NCI-H187 (cell line): ENCODE measurements around the gene SERTAD1.
"Not testable (repeated sequence)": the region's sequence is repeated elsewhere in the genome, so short reads cannot be mapped to it uniquely, and the experiment has no call there.

Experiments
- DNase-seq, 2 experiments: peaks; one replicate each; lab custom pipeline; 2025; lab: John Stamatoyannopoulos, UW

SERTAD1 gene

GRCh38 chr19:40422748-40423566 lies 2.8 kb downstream of the SERTAD1 start:
- DNase-seq = no peak

DNA sequence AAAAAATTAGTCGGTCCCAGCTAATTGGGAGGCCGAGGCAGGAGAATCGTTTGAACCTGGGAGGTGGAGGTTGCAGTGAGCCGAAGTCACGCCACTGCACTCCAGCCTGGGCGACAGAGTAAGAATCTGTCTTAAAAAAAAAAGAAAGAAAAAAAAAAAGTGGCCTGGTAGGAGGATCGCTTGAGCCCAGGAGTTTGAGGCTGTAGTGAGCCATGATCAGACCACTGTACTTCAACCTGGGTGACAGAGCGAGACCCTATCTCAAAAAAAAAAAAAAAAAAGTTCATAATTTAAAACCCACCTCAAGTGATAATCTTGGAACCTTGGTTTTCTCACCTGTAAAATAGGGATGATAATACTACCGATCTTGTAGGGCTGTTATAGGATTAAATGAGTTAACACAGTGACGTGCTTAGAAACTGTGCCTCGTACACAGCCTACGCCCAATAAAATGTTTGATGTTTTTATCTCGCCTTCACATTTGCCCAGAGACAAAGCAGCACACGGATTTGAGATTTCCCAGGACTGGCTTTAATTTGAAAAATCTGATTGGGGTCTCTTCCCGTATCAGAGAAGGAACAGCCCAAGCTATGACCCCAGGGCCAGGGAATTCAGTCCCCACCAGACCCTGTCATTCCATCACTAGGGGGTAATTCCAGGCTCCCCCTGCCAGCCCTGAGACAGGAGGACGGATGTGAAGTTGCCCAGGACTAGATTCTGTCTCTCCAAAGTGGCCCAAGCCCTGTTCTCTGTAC lies 3.6 kb downstream of the SERTAD1 start:
- no peak for DNase-seq

DNA sequence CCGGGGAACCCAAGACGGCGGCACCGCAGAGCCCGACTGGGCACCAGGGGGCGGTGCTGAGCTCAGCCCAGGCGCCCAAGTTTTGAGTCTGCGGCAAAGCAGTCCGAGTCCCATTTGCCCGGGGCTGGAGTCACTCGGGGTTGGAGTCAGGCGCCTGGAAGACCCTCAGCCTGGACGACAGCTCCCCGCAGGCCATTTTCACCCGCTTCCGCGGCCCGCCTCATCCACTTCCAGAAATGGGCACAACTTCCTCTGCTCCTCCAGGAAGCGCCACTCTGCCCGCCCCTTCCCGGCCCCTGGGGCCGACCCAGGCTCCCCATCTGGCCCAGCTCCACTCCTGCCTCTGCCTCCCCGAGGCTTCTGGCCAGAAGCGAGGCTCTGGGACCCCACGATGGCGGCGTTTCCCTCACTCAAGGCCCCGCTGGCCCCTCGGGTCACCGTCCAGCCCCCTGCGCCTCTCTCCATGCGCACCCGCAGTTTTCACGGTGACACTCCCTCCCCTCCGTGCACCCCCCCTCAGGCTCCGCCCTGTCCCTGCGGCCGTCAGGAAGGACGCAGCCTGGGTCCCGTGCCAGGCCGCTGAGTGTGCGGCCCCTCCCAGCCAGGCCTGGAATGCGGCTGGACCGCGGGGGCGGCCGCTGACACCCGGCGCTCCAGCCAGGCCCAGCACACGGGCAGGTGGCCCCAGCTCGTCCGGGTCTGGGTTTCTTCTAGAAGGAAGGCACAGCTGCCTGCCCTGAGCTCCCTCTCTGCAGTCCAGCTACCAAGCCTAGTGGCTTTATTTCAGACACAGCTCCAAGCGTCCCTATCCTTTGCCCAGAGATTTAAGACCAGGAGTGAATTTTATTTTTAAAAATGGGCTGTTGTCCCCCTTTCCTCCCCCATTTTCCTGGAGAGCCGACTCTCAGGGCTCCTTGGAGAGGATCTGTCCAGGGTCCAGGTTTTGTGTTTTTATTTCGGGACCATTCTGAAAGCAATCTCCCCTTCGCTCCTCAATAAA lies 4.7 kb downstream of the SERTAD1 start:
- peak; percentile 63 to 78 for DNase-seq

DNA sequence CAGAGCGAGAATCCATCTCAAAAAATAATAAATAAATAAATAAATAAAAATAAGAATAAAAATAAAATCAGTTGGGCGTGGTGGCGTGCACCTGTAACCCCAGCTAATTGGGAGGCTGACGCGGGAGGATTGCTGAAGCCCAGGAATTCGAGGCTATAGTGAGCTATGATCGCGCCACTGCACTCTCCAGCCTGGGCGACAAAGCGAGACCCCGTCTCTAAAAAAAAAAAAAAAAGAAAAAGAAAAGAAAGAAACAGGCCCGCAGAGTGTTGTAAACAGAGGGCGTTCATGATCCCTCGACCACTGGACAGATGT lies 5.4 kb downstream of the SERTAD1 start:
- DNase-seq = no peak

- DNase-seq = no peak
Observed at GRCh38 chr19:40419780-40420179, 6.0 kb downstream of the SERTAD1 start.

DNA sequence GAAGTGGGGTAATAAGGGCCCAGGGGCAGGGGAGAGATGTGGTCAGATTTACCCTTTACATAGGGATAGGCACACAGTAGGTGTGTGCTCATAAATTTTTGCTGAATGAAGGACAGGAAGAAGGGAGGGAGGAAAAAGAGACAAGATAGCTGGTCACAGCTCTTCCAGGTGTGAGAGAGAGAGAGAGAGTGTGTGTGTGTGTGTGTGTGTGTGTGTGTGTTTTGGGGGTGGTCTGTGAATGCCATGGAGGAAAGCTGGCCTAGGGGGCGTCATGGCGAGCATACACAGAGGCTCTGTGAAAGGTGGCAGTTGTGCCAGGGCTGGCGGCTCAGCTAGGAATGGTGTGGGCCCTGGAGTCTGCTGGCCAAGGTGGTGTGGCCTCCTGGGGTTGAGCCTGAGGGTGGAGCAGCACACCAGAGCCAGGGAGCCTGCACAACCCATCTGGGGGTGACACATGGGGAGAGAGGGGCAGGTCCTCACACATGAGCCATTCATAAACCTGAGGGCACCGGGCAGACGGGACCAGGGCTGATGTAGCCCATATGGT lies 6.7 kb downstream of the SERTAD1 start:
- DNase-seq = no peak

GRCh38 chr19:40418040-40418439 lies 7.8 kb downstream of the SERTAD1 start:
- DNase-seq = no peak

- DNase-seq = no peak
Observed at GRCh38 chr19:40417643-40417981, 8.2 kb downstream of the SERTAD1 start.

DNA sequence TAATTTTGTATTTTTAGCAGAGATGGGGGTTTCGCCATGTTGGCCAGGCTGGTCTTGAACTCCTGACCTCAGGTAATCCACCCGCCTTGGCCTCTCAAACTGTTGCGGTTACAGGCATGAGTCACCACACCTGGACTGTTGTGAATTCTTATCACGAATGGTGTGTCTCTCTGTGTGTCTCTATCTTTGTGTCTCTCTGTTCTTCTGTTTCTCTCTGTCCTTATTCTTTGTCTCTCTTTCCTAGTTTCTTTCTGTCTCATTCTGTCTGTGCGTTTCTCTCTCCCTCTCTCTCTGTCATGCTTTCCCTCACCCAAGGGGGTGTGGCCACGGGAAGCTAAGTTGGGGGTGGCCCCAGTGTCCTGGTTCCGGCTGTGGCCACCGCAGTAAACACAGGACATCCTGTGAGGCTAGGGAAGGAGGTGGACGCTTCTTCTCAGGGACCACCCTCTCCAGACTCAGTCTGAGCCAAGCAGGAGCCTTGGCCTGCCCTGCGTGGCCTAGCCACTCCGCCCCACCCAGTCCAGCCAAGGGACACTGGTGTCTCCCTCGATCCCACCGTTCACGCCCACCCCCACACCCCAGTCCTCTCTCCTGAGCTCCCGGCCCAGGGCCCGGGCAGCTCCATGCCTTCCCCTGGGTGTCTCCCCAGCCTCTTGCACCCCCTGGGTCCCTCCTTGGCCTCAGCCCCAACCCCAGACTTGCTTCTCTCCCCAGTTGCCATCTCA lies 8.7 kb downstream of the SERTAD1 start:
- no peak for DNase-seq

- DNase-seq = no peak
Observed at GRCh38 chr19:40415768-40416167, 10.0 kb downstream of the SERTAD1 start.

DNA sequence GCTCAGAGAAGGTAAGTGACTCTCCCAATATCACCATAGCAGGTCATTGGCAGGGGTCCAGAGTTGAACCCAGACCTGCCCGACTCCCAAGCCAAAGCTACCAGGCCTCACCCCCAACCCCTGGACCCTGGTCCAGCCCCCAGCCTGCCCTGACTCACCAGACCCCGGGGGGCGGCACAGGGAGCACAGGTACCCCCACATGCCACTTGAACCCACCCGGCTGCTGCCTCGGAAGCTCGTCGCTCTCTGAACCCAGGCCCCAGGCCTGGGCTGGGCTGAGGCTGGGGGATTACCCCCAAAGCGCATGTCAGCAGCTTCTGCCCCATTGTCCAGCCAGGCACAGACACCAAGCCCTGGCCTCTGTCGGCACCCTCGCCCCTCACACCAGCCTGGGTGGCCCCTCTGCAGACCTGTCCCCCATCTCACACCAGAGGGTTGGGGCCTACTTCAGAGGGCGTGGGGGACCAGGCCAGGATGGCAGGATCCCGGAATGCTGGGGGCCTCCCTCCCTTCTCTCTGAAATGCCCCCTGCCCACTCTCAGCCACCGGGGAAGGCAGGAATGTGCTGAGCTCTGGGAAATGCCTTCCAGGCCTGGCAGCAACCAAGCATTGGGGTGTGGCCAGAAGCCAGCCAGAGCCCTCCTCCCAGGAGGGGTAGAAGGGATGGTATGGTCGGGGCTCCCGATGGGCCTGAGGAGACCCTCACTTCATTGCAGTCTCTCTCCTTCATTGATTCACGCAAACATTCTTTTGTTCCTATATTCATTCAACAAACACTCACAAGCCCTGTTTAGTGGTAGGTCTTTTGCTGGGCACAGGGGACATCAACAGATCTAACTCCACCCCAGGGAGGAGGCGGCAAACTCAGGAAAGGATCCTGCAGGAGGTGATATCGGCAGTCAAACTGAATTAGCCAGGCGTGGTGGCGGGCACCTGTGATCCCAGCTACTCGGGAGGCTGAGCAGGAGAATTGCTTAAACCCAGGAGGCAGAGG lies 11.0 kb downstream of the SERTAD1 start:
- DNase-seq = no peak

GRCh38 chr19:40413291-40413845 lies 12.4 kb downstream of the SERTAD1 start, which contains the start of gene PRX:
TSS of gene PRX (minus strand) at chr19:40413378. CDS start at chr19:40407932, 5,446 bp downstream.
- no peak for DNase-seq

- no peak for DNase-seq
Observed at GRCh38 chr19:40412866-40413265, 12.9 kb downstream of the SERTAD1 start.

DNA sequence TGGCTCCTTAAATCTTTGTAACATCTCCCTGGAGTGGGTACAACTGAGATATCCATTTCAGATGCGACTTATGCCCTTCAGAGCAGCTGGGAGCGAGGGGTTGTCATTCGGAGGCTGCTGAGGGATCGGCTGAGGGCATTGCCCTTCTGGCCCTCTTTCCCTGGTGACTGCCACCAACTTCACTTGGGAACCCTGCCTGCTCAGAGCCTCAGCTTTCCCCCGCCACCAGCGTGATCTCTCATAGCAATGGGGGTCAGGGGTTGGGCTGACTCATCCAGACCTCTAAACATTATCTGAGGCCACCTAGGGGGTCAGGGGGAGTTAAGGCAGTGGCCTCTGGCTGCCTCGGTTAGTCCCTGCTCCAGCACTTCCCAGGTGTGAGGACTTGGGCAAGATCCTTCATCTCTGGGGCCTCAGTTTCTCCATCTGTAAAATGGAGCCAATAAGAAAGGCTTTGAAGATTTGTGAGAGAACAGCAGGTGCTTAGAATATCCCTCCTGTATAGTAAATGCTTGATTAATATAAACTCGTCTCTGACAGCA lies 13.8 kb downstream of the SERTAD1 start:
- DNase-seq = no peak

GRCh38 chr19:40411125-40411842 lies 14.5 kb downstream of the SERTAD1 start:
- DNase-seq = no peak

DNA sequence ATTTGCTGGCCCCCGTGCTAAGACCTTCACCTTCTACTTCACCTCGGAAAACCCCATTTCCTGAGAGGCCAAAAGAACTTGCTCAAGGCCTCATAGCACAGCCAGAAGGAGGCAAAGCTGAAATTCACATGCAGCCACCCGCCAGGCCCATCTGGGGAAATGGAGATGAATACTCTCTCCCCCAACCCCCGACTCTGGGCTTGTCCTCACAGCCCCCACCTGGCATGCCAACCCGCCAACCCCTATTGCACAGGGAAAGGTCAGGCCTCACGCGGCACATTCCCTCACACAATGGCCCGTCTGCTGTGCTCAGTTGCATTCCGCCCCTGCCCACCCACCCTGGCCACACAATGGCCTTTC lies 15.8 kb downstream of the SERTAD1 start:
- no peak for DNase-seq

GRCh38 chr19:40408598-40408925 lies 17.2 kb downstream of the SERTAD1 start:
- DNase-seq = not testable (repeated sequence)

GRCh38 chr19:40407714-40408597 lies 17.8 kb downstream of the SERTAD1 start:
- DNase-seq = no peak
